Fibroblast of skin of abdomen (primary cell): ENCODE data around the gene GNG12.

Experiments used
- DNase-seq: peaks from one replicate; pipeline ENCODE4 v3.0.0-alpha.2; 2013

Gene GNG12

GRCh38 chr1:67750691-67751054, 82.6 kb downstream of the GNG12 start:
- no peak for DNase-seq

- DNase-seq, result peak; percentile 93
Measured at GRCh38 chr1:67749844-67750690, 83.2 kb downstream of the GNG12 start.

GRCh38 chr1:67749263-67749843, 83.9 kb downstream of the GNG12 start:
- DNase-seq, result no peak

- DNase-seq, result peak; percentile 81
Measured at GRCh38 chr1:67748630-67749029, 84.6 kb downstream of the GNG12 start.

GRCh38 chr1:67747671-67748546, 85.4 kb downstream of the GNG12 start:
- DNase-seq, result peak; percentile 70

GRCh38 chr1:67745875-67746698, 87.2 kb downstream of the GNG12 start:
- peak; percentile 33 for DNase-seq

- no peak for DNase-seq
Measured at GRCh38 chr1:67743072-67743725, 90.1 kb downstream of the GNG12 start.

- DNase-seq, result no peak
Measured at GRCh38 chr1:67741736-67742135, 91.5 kb downstream of the GNG12 start.

GRCh38 chr1:67741121-67741520, 92.1 kb downstream of the GNG12 start:
- no peak for DNase-seq

- no peak for DNase-seq
Measured at GRCh38 chr1:67740543-67740942, 92.7 kb downstream of the GNG12 start.

- no peak for DNase-seq
Measured at GRCh38 chr1:67739361-67739760, 93.9 kb downstream of the GNG12 start.

GRCh38 chr1:67738401-67738800, 94.9 kb downstream of the GNG12 start:
- DNase-seq, result no peak

GRCh38 chr1:67737875-67738274, 95.4 kb downstream of the GNG12 start:
- no peak for DNase-seq

GRCh38 chr1:67736750-67737149, 96.5 kb downstream of the GNG12 start:
- DNase-seq, result no peak

GRCh38 chr1:67735806-67736627, 97.2 kb downstream of the GNG12 start:
- peak; percentile 86 for DNase-seq

- no peak for DNase-seq
Measured at GRCh38 chr1:67735206-67735605, 98.1 kb downstream of the GNG12 start.

GRCh38 chr1:67734323-67734690, 99.0 kb downstream of the GNG12 start:
- no peak for DNase-seq

GRCh38 chr1:67733681-67734322, 99.5 kb downstream of the GNG12 start:
- DNase-seq, result no peak

- DNase-seq, result no peak
Measured at GRCh38 chr1:67732750-67733151, 100.5 kb downstream of the GNG12 start.

- no peak for DNase-seq
Measured at GRCh38 chr1:67731322-67731721, 101.9 kb downstream of the GNG12 start.
